Measurements from ENCODE around the gene GUCY1B1.
"Not testable (repeated sequence)": the region's sequence is repeated elsewhere in the genome, so short reads cannot be mapped to it uniquely, and the experiment has no call there.

The GUCY1B1 gene

GRCh38 chr4:155761916-155762315 is 3.1 kb downstream of the GUCY1B1 start:
- no peak for DNase-seq (ENCODE audit: low read depth in 2 of 2)

GRCh38 chr4:155762334-155762733 is 3.5 kb downstream of the GUCY1B1 start:
- no peak for DNase-seq (ENCODE audit: low read depth in 2 of 2)

GRCh38 chr4:155763551-155763950 is 4.7 kb downstream of the GUCY1B1 start:
- no peak for DNase-seq (ENCODE audit: low read depth in 2 of 2)

GRCh38 chr4:155765149-155765548 is 6.3 kb downstream of the GUCY1B1 start:
- no peak for DNase-seq (ENCODE audit: low read depth in 2 of 2)

- no peak for DNase-seq (ENCODE audit: low read depth in 2 of 2)
Observed at GRCh38 chr4:155766622-155767021, 7.8 kb downstream of the GUCY1B1 start.

- no peak for DNase-seq (ENCODE audit: low read depth in 2 of 2)
Observed at GRCh38 chr4:155768370-155768769, 9.5 kb downstream of the GUCY1B1 start.

GRCh38 chr4:155769090-155769489 is 10.3 kb downstream of the GUCY1B1 start:
- no peak for DNase-seq (ENCODE audit: low read depth in 2 of 2)

- no peak for DNase-seq (ENCODE audit: low read depth in 2 of 2)
Observed at GRCh38 chr4:155772459-155773195, 13.8 kb downstream of the GUCY1B1 start.

- DNase-seq (ENCODE audit: low read depth in 2 of 2): no peak
Observed at GRCh38 chr4:155773196-155773800, 14.5 kb downstream of the GUCY1B1 start.

GRCh38 chr4:155774033-155774432 is 15.2 kb downstream of the GUCY1B1 start:
- no peak for DNase-seq (ENCODE audit: low read depth in 2 of 2)

- DNase-seq (ENCODE audit: low read depth in 2 of 2): no peak
Observed at GRCh38 chr4:155777971-155778735, 19.3 kb downstream of the GUCY1B1 start.

- DNase-seq (ENCODE audit: low read depth in 2 of 2): no peak
Observed at GRCh38 chr4:155780775-155781174, 22.0 kb downstream of the GUCY1B1 start.

GRCh38 chr4:155781249-155781831 is 22.5 kb downstream of the GUCY1B1 start:
- DNase-seq (ENCODE audit: low read depth in 2 of 2): no peak

- no peak for DNase-seq (ENCODE audit: low read depth in 2 of 2)
Observed at GRCh38 chr4:155784637-155785036, 25.8 kb downstream of the GUCY1B1 start.

GRCh38 chr4:155785828-155786227 is 27.0 kb downstream of the GUCY1B1 start:
- no peak for DNase-seq (ENCODE audit: low read depth in 2 of 2)

- no peak for DNase-seq (ENCODE audit: low read depth in 2 of 2)
Observed at GRCh38 chr4:155787113-155787710, 28.4 kb downstream of the GUCY1B1 start.

GRCh38 chr4:155789391-155789790 is 30.6 kb downstream of the GUCY1B1 start:
- DNase-seq (ENCODE audit: low read depth in 2 of 2): no peak

GRCh38 chr4:155789982-155790381 is 31.2 kb downstream of the GUCY1B1 start:
- no peak for DNase-seq (ENCODE audit: low read depth in 2 of 2)

- DNase-seq (ENCODE audit: low read depth in 2 of 2): no peak
Observed at GRCh38 chr4:155794589-155795236, 35.9 kb downstream of the GUCY1B1 start.

GRCh38 chr4:155795991-155796390 is 37.2 kb downstream of the GUCY1B1 start:
- no peak for DNase-seq (ENCODE audit: low read depth in 2 of 2)

- DNase-seq (ENCODE audit: low read depth in 2 of 2): not testable (repeated sequence)
Observed at GRCh38 chr4:155797581-155797980, 38.8 kb downstream of the GUCY1B1 start.

Measured in stimulated activated CD8-positive, alpha-beta memory T cell treated with anti-CD3 and anti-CD28 coated beads, Interleukin-2, amount 100 ng/mL, for 1 hour (primary cell).